ENCODE measurements around the gene RAB17.

Gene RAB17

DNA sequence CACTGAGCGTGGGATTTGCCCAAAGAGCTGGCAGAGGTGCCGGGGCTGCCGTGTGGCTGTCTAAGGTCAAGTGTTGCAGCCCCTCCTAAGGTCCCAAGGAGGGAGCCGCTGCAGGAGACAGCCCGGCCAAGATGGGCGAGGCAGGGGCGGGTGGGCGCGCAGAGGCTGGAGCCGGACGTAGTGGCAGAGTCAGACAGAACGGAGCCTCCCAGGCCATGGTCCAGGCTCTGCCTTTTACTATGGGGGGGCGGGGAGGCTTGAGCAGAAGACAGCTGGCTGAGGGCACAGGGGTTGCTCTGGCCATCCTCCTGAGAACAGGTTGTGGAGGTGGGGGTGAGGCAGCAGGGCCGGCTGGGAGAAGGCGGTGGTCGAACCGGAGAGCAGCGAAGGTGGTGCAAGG, 51.6 kb downstream of the RAB17 start:
- FAIRE-seq (no peak), DNase-seq (ENCODE audit: insufficient read length, low spot score) (no peak)
- TF ChIP-seq, protein P1, sequence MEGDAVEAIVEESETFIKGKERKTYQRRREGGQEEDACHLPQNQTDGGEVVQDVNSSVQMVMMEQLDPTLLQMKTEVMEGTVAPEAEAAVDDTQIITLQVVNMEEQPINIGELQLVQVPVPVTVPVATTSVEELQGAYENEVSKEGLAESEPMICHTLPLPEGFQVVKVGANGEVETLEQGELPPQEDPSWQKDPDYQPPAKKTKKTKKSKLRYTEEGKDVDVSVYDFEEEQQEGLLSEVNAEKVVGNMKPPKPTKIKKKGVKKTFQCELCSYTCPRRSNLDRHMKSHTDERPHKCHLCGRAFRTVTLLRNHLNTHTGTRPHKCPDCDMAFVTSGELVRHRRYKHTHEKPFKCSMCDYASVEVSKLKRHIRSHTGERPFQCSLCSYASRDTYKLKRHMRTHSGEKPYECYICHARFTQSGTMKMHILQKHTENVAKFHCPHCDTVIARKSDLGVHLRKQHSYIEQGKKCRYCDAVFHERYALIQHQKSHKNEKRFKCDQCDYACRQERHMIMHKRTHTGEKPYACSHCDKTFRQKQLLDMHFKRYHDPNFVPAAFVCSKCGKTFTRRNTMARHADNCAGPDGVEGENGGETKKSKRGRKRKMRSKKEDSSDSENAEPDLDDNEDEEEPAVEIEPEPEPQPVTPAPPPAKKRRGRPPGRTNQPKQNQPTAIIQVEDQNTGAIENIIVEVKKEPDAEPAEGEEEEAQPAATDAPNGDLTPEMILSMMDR (IDR thresholded peaks at IDR 0.05; ENCODE audit: insufficient read depth, missing control alignments) = no peak

DNA sequence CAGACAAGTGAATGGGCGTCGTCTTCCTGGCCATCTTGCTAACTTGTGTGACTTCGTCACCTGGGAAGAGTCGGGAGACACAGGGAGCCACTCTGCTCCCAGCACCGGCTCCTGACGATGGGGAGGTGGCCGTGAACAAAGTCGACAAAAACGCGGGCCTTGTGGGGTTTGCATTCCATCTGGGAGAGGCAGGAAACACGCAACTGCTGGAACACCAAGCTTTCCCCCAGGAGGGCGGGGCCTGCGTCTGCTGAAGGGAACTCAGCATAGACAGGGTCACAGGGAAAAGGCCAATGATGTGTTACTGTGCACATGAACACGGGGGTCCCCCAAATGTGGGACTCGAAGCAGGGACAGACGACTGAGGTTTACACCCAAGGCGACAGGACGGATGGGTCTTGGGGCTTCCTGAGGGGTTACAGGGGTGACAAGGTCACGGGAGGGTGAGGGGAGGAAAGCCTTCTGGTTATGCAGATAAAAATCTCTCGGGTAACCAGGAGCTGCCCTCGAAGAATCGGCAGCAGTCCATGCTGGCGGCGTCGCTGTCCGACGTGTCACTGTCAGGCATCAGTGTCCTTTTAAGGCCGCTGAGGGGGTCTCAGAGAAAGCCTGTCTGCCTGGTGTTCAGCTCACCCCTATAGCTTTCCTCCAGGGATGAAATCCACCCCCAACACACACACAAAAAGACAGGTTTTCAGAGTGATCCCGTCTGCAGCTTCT, 52.4 kb downstream of the RAB17 start:
- FAIRE-seq = no peak
- TF ChIP-seq, protein P1 (IDR thresholded peaks at IDR 0.05; ENCODE audit: insufficient read depth, missing control alignments) = no peak
- DNase-seq (ENCODE audit: insufficient read length, low spot score) = no peak

GRCh38 chr2:237536617-237537016, 53.9 kb downstream of the RAB17 start:
- FAIRE-seq = no peak
- TF ChIP-seq, protein P1 (IDR thresholded peaks at IDR 0.05; ENCODE audit: insufficient read depth, missing control alignments) = no peak
- no peak for DNase-seq (ENCODE audit: insufficient read length, low spot score)

- DNase-seq (ENCODE audit: insufficient read length, low spot score) (no peak), FAIRE-seq (no peak)
- TF ChIP-seq, protein P1 (IDR thresholded peaks at IDR 0.05; ENCODE audit: insufficient read depth, missing control alignments) = no peak
These were observed 54.5 kb downstream of the RAB17 start for GRCh38 chr2:237536083-237536415.

- FAIRE-seq (no peak), DNase-seq (ENCODE audit: insufficient read length, low spot score) (no peak)
These were observed 55.0 kb downstream of the RAB17 start for GRCh38 chr2:237535385-237536082.

GRCh38 chr2:237534380-237534779, 56.2 kb downstream of the RAB17 start:
- no peak for DNase-seq (ENCODE audit: insufficient read length, low spot score)
- TF ChIP-seq, protein P1 (IDR thresholded peaks at IDR 0.05; ENCODE audit: insufficient read depth, missing control alignments) = no peak
- no peak for FAIRE-seq

More at GRCh38 chr2:237535385-237536082, 55.0 kb downstream of the RAB17 start:
- TF ChIP-seq, protein P1 (IDR thresholded peaks at IDR 0.05; ENCODE audit: insufficient read depth, missing control alignments) = no peak

DNA sequence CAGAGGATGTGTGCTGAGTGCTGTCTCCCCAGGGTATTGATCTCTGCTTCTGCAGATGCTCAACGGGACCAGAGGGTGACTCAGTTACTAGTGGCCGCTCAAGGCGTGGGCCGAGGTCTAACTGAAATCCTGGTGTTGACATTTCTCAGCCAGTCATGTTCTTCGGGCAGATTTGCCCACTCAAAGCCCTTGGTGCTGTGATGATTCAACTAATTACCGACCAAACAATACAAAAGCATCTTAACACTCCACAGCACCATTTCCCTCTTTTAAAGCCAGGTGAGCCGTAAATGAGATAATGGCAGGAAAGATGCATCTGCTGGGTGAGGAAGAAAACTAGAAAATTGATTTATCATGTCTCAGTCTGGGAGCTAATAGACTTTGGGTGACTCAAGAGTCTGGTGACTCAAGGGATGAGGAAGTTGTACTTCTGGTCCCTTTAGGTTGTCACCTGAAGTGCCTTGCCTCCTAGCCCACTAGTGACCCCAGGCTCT, 56.8 kb downstream of the RAB17 start:
- TF ChIP-seq, protein P1 (IDR thresholded peaks at IDR 0.05; ENCODE audit: insufficient read depth, missing control alignments) = no peak
- FAIRE-seq (no peak), DNase-seq (ENCODE audit: insufficient read length, low spot score) (no peak)

All from D721Med (cell line).